Measurements from ENCODE around the gene SUPT20HL2. TPM values are rescaled to one million over a fixed set of nuclear protein-coding genes. Genes with fewer than 3 reads are reported as not detected.

Gene SUPT20HL2
- total and polyA plus RNA-seq, 2 donors (not counting 3 experiments of a cell fraction or from before 2014, with no cell fraction given), result not detected

DNA sequence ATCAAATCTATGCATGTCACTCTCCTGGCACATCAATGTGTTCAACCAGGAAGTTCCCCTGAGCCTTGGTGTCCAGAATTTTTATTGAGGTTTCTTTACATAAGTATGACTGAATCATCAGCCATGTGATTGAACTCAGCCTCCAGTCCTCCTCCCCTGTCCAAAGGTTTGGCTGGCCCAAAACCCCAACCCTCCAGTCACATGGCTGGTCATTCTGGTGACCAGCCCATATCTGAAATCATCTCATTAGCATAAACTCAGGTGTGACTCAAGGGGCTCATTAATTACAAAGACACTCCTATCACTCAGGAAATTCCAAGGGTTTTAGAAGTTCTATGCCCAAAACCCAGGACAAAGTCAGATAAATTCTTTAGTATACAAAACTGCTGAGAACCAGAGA lies 20.6 kb upstream of the SUPT20HL2 start:
- H3K9me3 ChIP-seq (replicated peaks; ENCODE audit: control insufficient read depth, insufficient read depth, low read length), result no peaks in the 10 kb centered on the region
- DNase-seq (ENCODE audit: low read depth, low spot score) (no peak), FAIRE-seq (no peak)
- dilution Hi-C loops (cut with MboI; ENCODE audit: extremely low pct_ligation_motif_present, low sequenced_read_pairs) (no loop called here), intact Hi-C loops (cut with micrococcal nuclease) (no loop called here)
- BruUV-seq (replicated peaks), result no TSS peak
- H3K4me1 ChIP-seq (ENCODE audit: control insufficient read depth, extremely low read depth, insufficient read depth, low read length), result peaks cover 4% of the 10 kb centered on the region
- H2AFZ ChIP-seq (ENCODE audit: low read depth, low read length), result no peak overlapping the region
- no peak overlapping the region for H3K4me2 ChIP-seq (ENCODE audit: insufficient read depth, low read length)
- H3K79me2 ChIP-seq (ENCODE audit: control insufficient read depth, insufficient read depth, low read length), result no peaks in the 10 kb centered on the region
- H3K9ac ChIP-seq (replicated peaks; ENCODE audit: extremely low read depth, insufficient read depth, low read length), result no peak overlapping the region
- POLR2A ChIA-PET, result no interaction called here
- no peaks in the 10 kb centered on the region for H3K9me1 ChIP-seq (replicated peaks; ENCODE audit: control insufficient read depth, extremely low read depth, insufficient read depth, low read length)
- TF ChIP-seq, protein P1, sequence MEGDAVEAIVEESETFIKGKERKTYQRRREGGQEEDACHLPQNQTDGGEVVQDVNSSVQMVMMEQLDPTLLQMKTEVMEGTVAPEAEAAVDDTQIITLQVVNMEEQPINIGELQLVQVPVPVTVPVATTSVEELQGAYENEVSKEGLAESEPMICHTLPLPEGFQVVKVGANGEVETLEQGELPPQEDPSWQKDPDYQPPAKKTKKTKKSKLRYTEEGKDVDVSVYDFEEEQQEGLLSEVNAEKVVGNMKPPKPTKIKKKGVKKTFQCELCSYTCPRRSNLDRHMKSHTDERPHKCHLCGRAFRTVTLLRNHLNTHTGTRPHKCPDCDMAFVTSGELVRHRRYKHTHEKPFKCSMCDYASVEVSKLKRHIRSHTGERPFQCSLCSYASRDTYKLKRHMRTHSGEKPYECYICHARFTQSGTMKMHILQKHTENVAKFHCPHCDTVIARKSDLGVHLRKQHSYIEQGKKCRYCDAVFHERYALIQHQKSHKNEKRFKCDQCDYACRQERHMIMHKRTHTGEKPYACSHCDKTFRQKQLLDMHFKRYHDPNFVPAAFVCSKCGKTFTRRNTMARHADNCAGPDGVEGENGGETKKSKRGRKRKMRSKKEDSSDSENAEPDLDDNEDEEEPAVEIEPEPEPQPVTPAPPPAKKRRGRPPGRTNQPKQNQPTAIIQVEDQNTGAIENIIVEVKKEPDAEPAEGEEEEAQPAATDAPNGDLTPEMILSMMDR (IDR thresholded peaks at IDR 0.05; ENCODE audit: extremely low read depth in 1 of 2, insufficient read depth in 1 of 2, low read depth in 1 of 2, low read length in 2 of 2), result no peak
- TF ChIP-seq GATA2 (IDR thresholded peaks at IDR 0.05; ENCODE audit: insufficient read depth, insufficient read length, low read depth, low read length), result no peak
- TF ChIP-seq, protein P2, sequence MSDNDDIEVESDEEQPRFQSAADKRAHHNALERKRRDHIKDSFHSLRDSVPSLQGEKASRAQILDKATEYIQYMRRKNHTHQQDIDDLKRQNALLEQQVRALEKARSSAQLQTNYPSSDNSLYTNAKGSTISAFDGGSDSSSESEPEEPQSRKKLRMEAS (IDR thresholded peaks at IDR 0.05; ENCODE audit: insufficient read depth, insufficient read length), result no peak
- TF ChIP-seq FOS (IDR thresholded peaks at IDR 0.05; ENCODE audit: borderline replicate concordance, insufficient read depth, low read length), result no peak
- no peak for TF ChIP-seq MYC (IDR thresholded peaks at IDR 0.05; ENCODE audit: low read depth, low read length)
- no peak for TF ChIP-seq POLR2AphosphoS5 (IDR thresholded peaks at IDR 0.05; ENCODE audit: insufficient read depth, low read depth, low read length)
- TF ChIP-seq JUN (IDR thresholded peaks at IDR 0.05; ENCODE audit: borderline replicate concordance, insufficient read depth, insufficient read length, low read depth), result no peak
- no peak for TF ChIP-seq EZH2 (IDR thresholded peaks at IDR 0.05; ENCODE audit: borderline replicate concordance, low read depth, low read length, severe bottlenecking)
- no peak for TF ChIP-seq POLR2A (IDR thresholded peaks at IDR 0.05; ENCODE audit: low read depth, low read length)
- H3K27me3 ChIP-seq (ENCODE audit: control insufficient read depth in 2 of 2, insufficient read depth in 2 of 2, low read length in 2 of 2), result no peaks in the 10 kb centered on the region
- H3K36me3 ChIP-seq (ENCODE audit: control insufficient read depth in 2 of 2, extremely low read depth in 1 of 2, insufficient read depth in 2 of 2, low read length in 2 of 2), result no peaks in the 10 kb centered on the region
- CTCF ChIA-PET, result no interaction called here
- H4K20me1 ChIP-seq (replicated peaks; ENCODE audit: control insufficient read depth, extremely low read depth, insufficient read depth, low read length), result no peaks in the 10 kb centered on the region
- H3K27ac ChIP-seq (ENCODE audit: insufficient read depth, low read depth, low read length), result no peak overlapping the region
- no peak overlapping the region for H3K4me3 ChIP-seq (replicated peaks in 1 of 3; ENCODE audit: insufficient read depth in 1 of 3, low read depth in 1 of 3, low read length in 3 of 3)
